ENCODE measurements around the gene PIGN.

DNA sequence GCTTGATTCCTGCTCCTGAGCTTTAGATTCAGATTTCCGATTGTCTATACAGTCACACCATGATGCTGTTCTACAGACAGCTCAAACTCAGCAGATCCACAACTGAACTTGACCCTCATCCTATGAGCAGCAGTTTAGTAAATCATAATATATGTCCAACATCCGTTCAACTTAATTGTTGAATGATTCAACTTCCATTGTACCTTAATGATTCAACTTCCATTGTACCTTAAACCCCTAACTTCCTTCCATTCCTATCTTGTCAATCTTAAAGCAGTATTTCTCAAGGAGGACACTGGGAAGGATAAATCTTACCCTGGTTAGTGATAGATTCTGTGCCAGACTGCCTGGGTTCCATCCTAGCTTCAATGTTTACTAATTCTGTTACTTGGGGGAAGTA is 60.1 kb downstream of the PIGN start:
- TF ChIP-seq FOXK2 (IDR thresholded peaks at IDR 0.05) (no peak), SUZ12 (IDR thresholded peaks at IDR 0.05) (no peak), FOXM1 (IDR thresholded peaks at IDR 0.05; ENCODE audit: borderline replicate concordance) (no peak), ARNT (IDR thresholded peaks at IDR 0.05) (no peak)
